HG03097 (cell line): Measurements from ENCODE around the gene ABHD8.
"Not testable (repeated sequence)": the region's sequence is repeated elsewhere in the genome, so short reads cannot be mapped to it uniquely, and the experiment has no call there.

Experiments
- ATAC-seq: cut with Tn5 transposase; IDR thresholded peaks from one replicate; pipeline ENCODE4 v1.9.1; 2021; ENCODE audit not compliant: unreplicated experiment, low FRiP score

Gene ABHD8

DNA sequence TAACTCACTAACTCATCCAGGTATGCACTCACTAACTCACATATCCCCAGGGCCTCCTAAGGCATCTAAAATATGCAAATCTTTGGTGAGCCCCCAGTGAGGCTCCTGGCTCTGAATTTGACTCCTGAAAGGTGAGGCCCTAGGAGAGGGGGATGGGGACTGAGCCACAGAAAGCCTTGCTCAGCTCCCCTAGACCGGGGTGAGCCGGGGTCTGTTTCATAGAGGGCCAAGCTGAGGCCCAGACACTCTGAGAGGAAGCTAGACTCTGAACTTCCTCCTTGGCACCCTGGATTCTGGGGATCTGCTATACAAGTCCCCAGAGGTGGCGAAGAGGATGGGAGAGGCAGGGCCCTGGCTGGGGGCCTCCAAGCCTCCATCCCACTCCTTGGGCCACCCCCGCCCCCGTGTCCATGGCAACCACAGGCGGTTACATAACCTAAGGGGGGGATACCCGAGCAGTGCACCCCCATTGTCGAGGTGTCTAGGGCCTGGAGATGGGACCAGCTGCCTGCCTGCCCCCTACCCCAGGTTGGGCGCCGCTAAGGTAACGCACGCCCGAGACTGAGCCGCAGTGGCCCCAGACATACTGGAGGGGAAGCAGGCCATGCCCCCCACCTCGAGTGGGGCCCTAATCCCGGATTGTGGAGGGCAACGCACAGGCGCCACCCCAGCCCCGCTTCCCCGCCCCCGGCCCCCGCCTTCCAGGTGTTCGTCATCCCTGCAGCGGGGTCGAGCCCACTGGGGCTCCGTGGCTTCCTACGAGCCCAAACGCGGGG is 646 bp downstream of the ABHD8 start:
- ATAC-seq, result no peak

DNA sequence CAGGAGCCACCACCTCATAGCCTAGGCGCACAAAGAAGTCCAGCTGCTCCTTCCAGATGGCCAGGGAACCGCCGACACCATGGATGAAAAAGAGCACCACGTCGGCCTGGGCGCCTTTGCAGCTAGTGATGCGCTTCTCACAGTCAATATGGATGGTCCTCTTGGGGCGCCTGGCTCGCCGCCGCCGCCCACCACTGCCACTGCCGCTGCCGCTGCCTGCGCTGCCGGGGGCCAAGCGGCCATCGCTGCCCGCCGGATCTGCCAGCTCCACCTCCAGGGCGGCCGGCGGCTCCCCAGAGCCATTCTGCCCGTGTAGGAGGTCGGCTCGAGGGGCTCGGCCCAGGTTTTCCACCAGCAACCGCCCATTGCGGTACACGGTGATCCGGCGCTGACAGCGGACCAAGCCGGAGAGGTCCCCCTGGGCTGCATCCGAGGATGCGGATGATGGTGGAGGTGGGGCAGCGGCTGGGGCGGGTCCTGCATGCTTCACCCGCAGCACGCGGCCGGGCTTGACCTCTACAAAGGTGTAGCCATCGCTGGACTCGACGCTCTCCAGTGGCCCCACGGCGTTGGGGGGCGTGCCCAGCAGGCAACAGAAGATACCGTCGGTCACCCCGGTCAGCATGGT is 2.1 kb downstream of the ABHD8 start:
- no peak for ATAC-seq

DNA sequence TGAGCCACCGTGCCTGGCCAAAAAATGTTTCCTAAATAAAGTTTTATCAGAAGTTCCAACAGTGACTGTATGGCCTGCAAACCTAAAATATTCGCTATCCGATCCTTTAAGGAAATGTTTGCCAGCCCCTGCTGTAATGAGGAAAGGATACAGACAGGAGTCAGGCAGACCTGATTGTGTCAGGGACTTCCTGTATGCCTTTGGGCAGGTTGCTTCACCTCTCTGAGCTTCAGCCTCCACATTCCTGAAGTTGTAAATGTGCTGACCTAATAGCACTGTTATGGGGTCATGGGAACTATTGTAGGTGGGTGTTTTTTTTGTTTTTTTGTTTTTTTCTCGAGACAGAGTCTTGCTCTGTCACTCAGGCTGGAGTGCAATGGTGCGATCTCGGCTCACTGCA is 6.2 kb downstream of the ABHD8 start:
- ATAC-seq, result no peak

DNA sequence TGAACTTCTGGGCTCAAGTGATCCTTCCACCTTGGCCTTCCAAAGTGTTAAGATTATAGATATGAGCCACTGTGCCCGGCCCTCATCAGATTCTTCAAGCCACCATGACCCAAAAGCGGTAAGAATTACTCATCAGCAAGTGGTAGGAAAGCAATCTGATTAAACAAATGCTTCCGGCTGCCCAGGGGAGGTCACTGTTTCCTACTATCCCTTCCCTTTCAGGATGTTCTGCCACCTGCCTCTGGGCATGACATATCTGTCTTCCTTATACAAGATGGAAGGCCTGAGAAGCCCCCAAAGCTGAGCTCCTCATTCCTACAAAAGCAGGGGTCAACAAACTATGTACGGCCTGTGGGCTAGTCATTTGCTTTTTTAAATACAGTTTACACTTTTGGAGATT is 7.0 kb downstream of the ABHD8 start:
- ATAC-seq, result no peak

DNA sequence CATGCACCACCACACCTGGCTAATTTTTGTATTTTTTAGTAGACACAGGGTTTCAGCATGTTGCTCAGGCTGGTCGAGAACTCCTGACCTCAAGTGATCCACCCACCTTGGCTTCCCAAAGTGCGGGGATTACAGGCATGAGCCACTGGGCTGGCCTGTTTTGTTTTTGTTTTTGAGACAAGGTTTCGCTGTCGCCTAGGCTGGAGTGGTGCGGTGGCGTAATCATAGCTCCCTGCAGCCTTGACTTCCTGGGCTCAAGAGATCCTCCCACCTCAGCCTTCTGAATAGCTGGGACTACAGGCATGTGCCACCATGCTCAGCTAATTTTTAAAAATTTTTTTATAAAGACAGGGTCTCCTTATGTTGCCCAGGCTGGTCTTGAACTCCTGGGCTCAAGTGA is 7.7 kb downstream of the ABHD8 start:
- ATAC-seq, result not testable (repeated sequence)

DNA sequence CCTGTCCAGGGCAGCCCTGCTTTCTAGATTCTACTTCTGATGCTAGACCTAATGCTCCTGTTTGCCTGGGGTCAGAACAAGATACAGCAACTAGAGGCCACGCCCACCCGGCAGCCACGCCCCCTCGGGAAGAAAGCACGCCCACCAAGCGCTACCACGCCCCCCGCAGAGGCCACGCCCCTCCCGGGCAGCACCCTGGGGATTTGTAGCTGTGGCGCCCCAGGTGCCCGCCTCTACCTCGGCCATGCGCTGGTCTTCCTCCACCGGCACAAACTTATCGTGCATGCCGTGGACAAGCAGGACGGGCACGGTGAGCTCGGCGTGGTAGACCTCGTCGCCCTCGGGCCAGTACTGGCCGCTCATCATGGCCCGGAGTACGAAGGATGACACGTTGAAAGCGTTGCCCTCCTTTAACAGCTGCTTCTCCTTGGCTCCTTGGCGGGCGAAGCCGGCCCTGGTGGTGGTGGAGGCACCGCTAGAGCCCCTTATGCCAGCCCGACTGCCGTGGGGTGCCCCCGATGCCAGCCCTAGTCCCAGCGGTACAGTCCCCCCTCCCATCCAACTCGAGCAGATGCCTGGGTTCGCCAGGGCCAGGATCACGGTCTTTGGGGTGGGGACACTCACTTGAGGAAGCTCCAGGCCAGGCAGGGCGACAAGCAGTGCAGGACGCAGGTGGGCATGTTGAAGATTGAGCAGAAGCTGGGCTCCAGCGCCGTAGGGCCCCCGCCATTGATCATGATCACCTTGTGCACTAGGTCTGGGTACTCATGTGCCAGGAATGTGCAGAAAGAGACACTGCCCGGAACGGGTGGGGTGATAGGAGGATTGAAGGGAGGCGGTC is 9.0 kb downstream of the ABHD8 start:
- ATAC-seq, result no peak

DNA sequence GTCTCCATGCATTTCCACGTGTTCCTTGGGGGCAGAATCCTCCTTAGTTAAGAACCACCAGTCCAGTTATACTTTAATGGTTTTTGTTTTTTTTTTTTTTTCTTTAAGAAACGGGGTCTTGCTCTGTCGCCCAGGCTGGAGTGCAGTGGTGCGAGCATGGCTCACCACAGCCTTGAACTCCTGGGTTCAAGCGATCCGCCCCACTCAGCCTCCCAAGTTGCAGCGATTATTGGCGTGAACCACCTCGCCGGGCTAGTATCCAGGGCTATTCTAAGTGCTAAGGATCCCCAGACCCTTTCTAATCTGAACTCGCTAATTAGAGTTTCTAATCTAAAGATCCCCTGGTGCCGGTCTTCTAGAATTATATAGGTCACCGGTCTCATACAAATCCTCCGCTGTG is 9.6 kb downstream of the ABHD8 start:
- ATAC-seq, result no peak

DNA sequence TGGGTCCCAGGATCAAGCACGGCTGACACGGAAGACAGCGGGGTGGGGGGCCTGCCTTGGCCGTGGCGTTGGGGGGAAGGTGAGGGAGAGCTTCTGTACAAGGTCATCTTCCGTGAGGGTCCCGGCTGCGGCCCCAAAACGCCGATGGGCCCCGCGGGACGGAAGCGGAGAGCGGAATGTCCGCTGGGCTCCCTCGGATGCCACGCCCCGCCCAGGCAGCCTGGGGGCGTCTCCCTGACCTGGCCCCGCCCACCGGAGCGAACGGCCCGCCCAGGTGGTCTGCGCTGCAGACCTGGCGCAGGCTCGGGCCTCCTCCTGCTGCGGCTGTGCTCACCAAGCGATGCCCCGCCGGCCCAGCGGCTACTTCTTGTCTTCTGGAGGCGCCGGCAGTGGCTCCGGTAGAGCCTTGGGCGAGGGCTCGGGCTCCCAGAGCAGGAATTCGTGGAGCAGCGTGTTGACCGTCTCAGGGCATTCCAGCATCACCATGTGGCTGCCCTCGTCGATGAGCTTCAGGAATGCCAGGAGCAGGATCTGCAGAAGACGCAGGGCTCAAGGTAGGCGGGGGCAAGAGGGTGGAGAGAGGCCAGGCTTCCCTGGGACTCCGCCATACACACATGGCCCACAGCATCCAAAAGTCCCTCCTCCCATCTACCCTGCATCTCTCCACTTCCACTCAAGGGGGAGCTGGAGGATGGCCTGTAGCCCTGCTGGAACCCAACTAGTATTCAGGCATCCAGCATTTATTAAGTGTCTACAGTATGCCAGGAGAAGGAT is 10.7 kb downstream of the ABHD8 start:
- peak; percentile 65 for ATAC-seq

DNA sequence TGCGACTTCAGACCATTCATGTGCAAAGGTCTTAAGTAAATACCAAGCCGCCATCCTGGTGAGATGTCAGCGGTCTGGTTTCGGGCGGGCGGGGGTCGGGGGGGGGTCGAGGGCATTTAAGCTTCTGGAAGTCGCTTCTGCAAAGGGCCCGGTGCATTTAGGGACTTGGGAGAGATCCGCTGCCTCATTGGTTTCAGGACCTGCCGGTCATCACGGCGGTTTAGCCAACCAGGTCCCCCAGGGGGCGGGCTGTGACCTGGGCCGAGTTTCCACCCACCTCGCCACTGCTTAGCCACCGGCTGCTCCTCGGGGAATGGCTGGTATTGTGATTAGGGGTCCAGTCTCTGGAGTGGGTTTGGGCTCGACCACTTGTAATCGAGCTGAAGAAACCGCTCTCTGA is 13.7 kb downstream of the ABHD8 start:
- ATAC-seq, result no peak

DNA sequence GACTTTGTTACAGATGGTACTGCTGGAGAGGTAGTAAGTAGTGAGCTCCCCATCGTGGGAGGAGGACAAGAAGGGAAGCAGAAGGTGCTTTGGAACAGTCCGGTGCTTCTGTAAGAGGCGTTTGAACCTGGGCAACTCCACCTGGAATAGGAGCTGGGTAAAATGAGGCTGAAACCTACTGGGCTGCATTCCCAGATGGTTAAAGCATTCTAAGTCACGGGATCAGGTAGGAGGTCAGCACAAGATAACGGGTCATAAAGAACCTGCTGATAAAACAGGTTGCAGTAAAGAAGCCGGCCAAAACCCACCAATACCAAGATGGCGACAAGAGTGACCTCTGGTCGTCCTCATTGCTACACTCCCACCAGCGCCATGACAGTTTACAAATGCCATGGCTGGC is 16.5 kb downstream of the ABHD8 start:
- no peak for ATAC-seq

DNA sequence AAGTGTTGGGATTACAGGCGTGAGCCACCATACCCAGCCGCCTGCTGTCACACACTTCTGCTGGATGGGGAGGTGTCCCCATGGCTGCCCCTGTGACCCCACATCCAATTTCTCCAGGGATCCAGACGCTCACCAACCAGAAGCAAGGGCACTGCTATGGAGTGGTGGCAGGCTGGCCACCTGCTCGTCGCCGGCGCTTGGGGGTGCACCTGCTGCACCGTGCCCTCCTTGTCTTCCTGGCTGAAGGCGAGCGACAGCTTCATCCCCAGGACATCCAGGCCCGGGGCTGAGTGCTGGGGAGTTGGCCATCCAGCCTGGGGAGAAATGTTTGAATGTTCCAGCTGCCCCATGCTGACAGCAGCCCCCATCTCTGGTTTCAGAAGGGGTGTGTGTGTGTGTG is 17.0 kb downstream of the ABHD8 start:
- no peak for ATAC-seq

DNA sequence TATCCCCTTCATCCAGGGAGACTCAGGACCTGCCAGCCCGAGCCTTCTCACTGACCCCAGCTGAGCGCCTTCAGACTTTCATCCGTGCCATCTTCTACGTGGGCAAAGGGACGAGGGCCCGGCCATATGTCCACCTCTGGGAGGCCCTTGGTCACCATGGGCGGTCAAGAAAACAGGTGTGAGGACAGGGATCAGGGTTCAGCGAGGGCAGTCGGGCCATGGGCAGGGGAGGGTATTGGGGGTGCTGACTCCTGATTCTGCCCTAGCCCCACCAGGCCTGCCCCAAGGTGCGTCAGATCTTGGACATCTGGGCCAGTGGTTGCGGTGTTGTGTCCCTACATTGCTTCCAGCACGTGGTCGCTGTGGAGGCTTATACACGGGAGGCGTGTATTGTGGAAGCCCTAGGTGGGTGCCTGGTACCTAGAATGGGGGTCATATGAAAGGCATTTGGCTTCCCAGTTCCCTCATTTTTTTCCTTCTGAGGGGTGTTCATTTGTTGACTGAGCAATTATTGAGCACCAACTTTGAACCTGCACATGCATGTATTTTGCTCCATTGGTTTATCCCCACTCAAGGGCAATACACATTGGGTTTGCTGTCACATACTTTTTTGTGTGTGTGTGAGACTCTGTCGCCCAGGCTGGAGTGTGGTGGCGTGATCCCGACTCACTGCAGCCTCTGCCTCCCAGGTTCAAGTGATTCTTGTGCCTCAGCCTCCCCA is 17.6 kb downstream of the ABHD8 start:
- no peak for ATAC-seq

DNA sequence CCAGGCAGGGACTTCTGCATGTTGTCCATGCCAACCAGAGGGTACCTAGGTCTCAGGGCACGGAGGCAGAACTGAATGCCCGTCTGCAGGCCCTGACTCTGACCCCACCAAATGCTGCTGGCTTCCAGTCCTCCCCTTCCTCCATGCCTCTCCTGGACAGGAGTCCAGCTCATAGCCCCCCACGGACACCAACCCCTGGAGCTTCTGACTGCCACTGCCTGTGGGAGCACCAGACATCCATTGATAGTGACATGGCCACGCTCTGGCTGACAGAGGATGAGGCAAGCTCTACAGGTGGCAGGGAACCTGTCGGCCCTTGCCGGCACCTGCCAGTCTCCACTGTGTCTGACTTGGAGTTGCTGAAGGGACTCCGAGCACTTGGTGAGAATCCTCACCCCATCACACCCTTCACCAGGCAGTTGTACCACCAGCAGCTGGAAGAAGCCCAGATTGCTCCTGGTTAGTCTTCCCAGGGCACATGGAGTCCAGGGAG is 19.7 kb downstream of the ABHD8 start:
- no peak for ATAC-seq

DNA sequence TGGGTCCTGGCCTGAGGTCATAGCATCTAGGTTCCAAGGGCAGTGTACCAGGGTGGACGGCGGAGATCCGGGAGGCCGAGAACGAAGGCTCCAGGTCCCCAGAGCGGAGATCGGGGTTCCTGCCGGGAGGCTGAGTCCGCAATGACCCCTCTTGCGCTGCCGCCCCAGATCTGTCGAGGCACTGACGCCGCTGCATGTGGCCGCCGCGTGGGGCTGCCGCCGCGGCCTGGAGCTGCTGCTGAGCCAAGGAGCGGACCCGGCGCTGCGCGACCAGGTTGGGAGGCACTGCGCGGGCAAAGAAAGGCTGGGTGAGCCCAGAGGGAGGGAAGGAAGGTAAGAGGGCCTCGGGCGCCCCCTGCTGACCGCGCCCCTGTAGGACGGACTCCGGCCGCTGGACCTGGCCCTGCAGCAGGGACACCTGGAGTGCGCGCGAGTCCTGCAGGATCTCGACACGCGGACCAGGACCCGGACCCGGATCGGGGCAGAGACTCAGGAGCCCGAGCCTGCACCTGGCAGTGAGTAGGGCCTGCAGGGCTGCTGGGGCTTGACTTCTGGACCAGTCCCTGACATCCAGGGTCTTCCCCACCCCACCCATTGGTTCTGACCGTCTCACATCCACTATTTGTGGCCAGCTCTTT is 20.6 kb downstream of the ABHD8 start:
- ATAC-seq, result peak; percentile 58

DNA sequence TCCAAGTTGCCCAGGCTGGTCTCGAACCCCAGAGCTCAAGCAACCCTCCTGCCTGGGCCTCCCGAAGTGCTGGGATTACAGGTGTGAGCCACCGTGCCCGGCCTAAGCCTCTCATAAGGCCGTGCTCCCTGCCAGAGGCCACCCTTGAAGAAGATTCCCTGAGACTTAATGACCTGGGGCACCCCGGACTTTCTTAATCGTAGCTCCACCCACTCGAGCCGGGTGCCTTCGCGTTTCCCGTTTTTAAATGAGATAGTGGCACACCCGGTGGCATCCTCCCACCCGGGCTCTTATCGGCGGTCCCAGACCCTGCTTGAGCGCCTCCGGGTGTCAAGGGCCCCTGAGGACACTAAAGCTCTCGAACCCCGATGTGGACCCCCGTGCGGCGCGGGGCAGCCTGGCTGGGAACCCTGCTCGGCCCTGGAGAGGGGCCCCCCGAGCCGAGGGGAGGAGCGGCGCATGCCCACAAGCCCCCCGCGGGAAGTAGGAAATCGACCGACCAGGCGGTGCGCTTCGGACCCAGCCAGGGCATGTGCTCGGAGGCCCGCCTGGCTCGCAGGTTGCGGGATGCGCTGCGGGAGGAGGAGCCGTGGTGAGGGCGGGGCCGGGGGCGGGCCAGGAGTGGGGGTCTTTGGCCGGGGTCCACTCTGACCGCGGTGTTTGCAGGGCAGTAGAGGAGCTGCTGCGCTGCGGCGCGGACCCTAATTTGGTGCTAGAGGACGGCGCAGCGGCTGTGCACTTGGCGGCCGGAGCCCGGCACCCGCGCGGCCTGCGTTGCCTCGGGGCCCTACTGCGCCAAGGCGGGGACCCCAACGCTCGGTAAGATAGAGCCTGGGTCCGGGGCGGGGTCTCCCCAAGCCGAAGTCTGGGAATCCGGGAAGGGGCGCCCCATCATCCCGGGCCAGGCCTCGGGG is 21.6 kb downstream of the ABHD8 start, which contains the start of gene ANKLE1:
Gene ANKLE1 (plus strand): TSS at position 511 of the 914 bp plus-strand sequence. CDS start 20 bp downstream, at position 531.
- no peak for ATAC-seq

DNA sequence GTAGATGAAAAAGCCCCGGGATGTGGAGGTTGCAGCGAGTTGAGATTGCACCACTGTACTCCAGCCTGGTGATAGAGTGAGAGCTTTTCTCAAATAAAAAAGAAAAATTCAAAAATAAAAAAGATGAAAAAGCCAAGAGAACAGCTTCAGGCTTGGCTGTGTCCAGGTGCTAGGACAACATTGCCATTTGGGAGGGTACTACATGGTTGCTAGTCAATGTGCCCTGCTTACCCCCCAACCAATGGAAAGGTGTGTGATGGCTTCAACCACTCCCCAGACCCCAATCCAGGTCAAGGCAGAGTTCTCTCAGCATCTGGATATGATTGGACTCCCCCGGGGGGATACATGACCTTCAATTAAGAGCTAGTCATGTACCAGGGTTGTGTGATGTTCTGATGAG is 23.8 kb downstream of the ABHD8 start:
- ATAC-seq, result no peak

DNA sequence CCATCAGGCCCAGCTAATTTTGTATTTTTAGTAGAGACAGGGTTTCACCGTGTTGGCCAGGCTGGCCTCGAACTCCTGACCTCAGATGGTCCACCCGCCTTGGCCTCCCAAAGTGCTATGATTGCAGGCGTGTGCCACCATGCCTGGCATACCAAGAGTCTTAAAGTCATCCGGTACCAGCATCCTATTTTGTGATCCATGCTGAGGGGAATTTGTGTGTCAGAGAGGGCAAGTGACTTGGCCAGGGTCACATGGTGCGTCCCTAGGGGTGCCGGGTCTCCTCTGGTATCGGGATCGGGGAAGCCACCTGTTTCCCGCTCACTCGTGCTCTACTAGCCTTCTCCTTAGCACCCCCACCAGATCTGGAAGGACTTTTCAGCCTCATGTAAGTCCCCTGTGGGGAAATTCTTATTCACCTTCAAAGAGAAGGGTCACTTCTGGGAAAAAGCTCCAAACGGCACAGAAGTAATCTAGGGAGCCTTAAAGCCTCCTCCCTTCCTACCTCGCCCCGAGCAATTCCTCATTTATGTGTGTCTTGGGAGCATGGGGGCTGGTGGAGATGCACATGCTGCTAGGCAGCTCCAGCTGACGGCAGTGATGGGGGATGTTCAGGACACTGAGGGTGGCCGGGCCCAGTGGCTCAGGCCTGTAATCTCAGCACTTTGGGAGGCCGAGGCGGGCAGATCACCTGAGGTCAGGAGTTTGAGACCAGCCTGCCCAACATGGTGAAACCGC is 27.6 kb downstream of the ABHD8 start:
- no peak for ATAC-seq

DNA sequence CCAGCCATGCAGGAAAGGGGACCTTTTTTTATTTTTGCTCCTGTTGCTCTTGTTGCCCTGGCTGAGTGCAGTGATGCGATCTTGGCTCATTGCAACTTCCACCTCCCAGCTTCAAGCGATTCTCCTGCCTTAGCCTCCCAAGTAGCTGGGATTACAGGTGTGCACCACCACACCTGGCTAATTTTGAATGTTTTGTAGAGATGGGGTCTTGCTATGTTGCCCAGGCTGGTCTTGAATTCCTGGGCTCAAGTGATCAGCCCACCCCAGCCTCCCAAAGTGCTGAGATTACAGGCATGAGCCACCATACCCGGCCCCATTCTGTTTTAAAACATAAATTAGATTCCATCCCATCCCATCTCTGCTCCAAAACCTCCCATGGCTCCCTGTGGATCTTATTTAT is 28.3 kb downstream of the ABHD8 start:
- not testable (repeated sequence) for ATAC-seq
